ENCODE data around the gene DCTD.

DCTD gene

GRCh38 chr4:182917182-182918043 lies at the start of gene DCTD:
DCTD (minus strand) TSS chr4:182917386; CDS start chr4:182915568, 1,818 bp downstream.
- no peak for DNase-seq (ENCODE audit: low read depth, low spot score)
- Histone ChIP-seq H3K9ac (ENCODE audit: insufficient read length) (peak within 1 kb of the TSS; percentile 79), H3K9me3 (ENCODE audit: low read depth, low read length) (no peaks in the 10 kb centered on the region), H3K4me3 (peak within 1 kb of the TSS; percentile 81), H3K36me3 (ENCODE audit: insufficient read depth, low read length) (peaks cover 9% of the 10 kb centered on the region; the same call in 1 of the 2 replicates), H3K27ac (no peak within 1 kb of the TSS)
- TF ChIP-seq POLR2AphosphoS5 (IDR thresholded peaks at IDR 0.05; ENCODE audit: borderline replicate concordance, low read depth, low read length) = peak; percentile 29; the same call in 1 of the 2 replicates
- no peak for TF ChIP-seq FOXP2 (optimal IDR thresholded peaks at IDR 0.05; ENCODE audit: control extremely low read depth, extremely low read length, insufficient read depth)

GRCh38 chr4:182960746-182961145 lies 43.6 kb upstream of the DCTD start:
- TF ChIP-seq FOXP2 (optimal IDR thresholded peaks at IDR 0.05; ENCODE audit: control extremely low read depth, extremely low read length, insufficient read depth) (no peak), POLR2AphosphoS5 (IDR thresholded peaks at IDR 0.05; ENCODE audit: borderline replicate concordance, low read depth, low read length) (no peak), EZH2 (IDR thresholded peaks at IDR 0.05) (no peak)
- H3K36me3 ChIP-seq (ENCODE audit: insufficient read depth, low read length) = no peaks in the 10 kb centered on the region
- H3K4me3 ChIP-seq = no peak overlapping the region
- no peaks in the 10 kb centered on the region for H3K9me3 ChIP-seq (ENCODE audit: low read depth, low read length)
- no peak for DNase-seq (ENCODE audit: low read depth, low spot score)
- no peak overlapping the region for H3K9ac ChIP-seq (ENCODE audit: insufficient read length)
- H3K27ac ChIP-seq = no peak overlapping the region

- no peak for TF ChIP-seq POLR2AphosphoS5 (IDR thresholded peaks at IDR 0.05; ENCODE audit: borderline replicate concordance, low read depth, low read length)
- TF ChIP-seq EZH2 (IDR thresholded peaks at IDR 0.05) = no peak
- TF ChIP-seq FOXP2 (optimal IDR thresholded peaks at IDR 0.05; ENCODE audit: control extremely low read depth, extremely low read length, insufficient read depth) = no peak
- no peak overlapping the region for H3K9ac ChIP-seq (ENCODE audit: insufficient read length)
- H3K36me3 ChIP-seq (ENCODE audit: insufficient read depth, low read length) = no peaks in the 10 kb centered on the region
- H3K9me3 ChIP-seq (ENCODE audit: low read depth, low read length) = no peaks in the 10 kb centered on the region
- no peak overlapping the region for H3K27ac ChIP-seq
- no peak for DNase-seq (ENCODE audit: low read depth, low spot score)
- H3K4me3 ChIP-seq = no peak overlapping the region
Measured at GRCh38 chr4:182960228-182960627, 43.0 kb upstream of the DCTD start.

- Histone ChIP-seq H3K27ac (no peak overlapping the region), H3K9me3 (ENCODE audit: low read depth, low read length) (no peaks in the 10 kb centered on the region), H3K4me3 (no peak overlapping the region), H3K36me3 (ENCODE audit: insufficient read depth, low read length) (no peaks in the 10 kb centered on the region), H3K9ac (ENCODE audit: insufficient read length) (no peak overlapping the region)
- no peak for TF ChIP-seq EZH2 (IDR thresholded peaks at IDR 0.05)
- TF ChIP-seq POLR2AphosphoS5 (IDR thresholded peaks at IDR 0.05; ENCODE audit: borderline replicate concordance, low read depth, low read length) = no peak
- TF ChIP-seq FOXP2 (optimal IDR thresholded peaks at IDR 0.05; ENCODE audit: control extremely low read depth, extremely low read length, insufficient read depth) = no peak
- DNase-seq (ENCODE audit: low read depth, low spot score) = no peak
Measured at GRCh38 chr4:182955411-182955810, 38.2 kb upstream of the DCTD start.

GRCh38 chr4:182944484-182945213 lies 27.5 kb upstream of the DCTD start:
- no peak overlapping the region for H3K27ac ChIP-seq
- no peak overlapping the region for H3K4me3 ChIP-seq
- DNase-seq (ENCODE audit: low read depth, low spot score) = no peak
- H3K9ac ChIP-seq (ENCODE audit: insufficient read length) = no peak overlapping the region
- TF ChIP-seq FOXP2 (optimal IDR thresholded peaks at IDR 0.05; ENCODE audit: control extremely low read depth, extremely low read length, insufficient read depth) (no peak), POLR2AphosphoS5 (IDR thresholded peaks at IDR 0.05; ENCODE audit: borderline replicate concordance, low read depth, low read length) (no peak), EZH2 (IDR thresholded peaks at IDR 0.05) (no peak)
- no peaks in the 10 kb centered on the region for H3K36me3 ChIP-seq (ENCODE audit: insufficient read depth, low read length)
- no peaks in the 10 kb centered on the region for H3K9me3 ChIP-seq (ENCODE audit: low read depth, low read length)

GRCh38 chr4:182939680-182940079 lies 22.5 kb upstream of the DCTD start:
- H3K4me3 ChIP-seq = no peak overlapping the region
- no peaks in the 10 kb centered on the region for H3K9me3 ChIP-seq (ENCODE audit: low read depth, low read length)
- no peak overlapping the region for H3K9ac ChIP-seq (ENCODE audit: insufficient read length)
- TF ChIP-seq FOXP2 (optimal IDR thresholded peaks at IDR 0.05; ENCODE audit: control extremely low read depth, extremely low read length, insufficient read depth) (no peak), EZH2 (IDR thresholded peaks at IDR 0.05) (no peak), POLR2AphosphoS5 (IDR thresholded peaks at IDR 0.05; ENCODE audit: borderline replicate concordance, low read depth, low read length) (no peak)
- no peaks in the 10 kb centered on the region for H3K36me3 ChIP-seq (ENCODE audit: insufficient read depth, low read length)
- H3K27ac ChIP-seq = no peak overlapping the region
- DNase-seq (ENCODE audit: low read depth, low spot score) = no peak

- Histone ChIP-seq H3K9ac (ENCODE audit: insufficient read length) (no peak overlapping the region), H3K9me3 (ENCODE audit: low read depth, low read length) (no peaks in the 10 kb centered on the region), H3K27ac (no peak overlapping the region), H3K4me3 (no peak overlapping the region), H3K36me3 (ENCODE audit: insufficient read depth, low read length) (no peaks in the 10 kb centered on the region)
- no peak for TF ChIP-seq POLR2AphosphoS5 (IDR thresholded peaks at IDR 0.05; ENCODE audit: borderline replicate concordance, low read depth, low read length)
- TF ChIP-seq FOXP2 (optimal IDR thresholded peaks at IDR 0.05; ENCODE audit: control extremely low read depth, extremely low read length, insufficient read depth) = no peak
- no peak for TF ChIP-seq EZH2 (IDR thresholded peaks at IDR 0.05)
- DNase-seq (ENCODE audit: low read depth, low spot score) = no peak
Measured at GRCh38 chr4:182938205-182938645, 21.0 kb upstream of the DCTD start.

All from SK-N-MC (cell line).